SU-DHL-6 (cell line): ENCODE measurements around the gene KCND3.

Experiments used
- EZH2phosphoT487 ChIP-seq: fragments of 200-600 bp; sonication (generic), shearing (Covaris generic); conservative IDR thresholded peaks from 2 replicates; pipeline ENCODE4 v1.6.1; 2018; ENCODE audit warnings: mild to moderate bottlenecking, antibody characterized with exemption, low read length, moderate library complexity, mixed read lengths
- TF ChIP-seq, protein P1 (sequence below): fragments of 200-600 bp; sonication (generic); IDR thresholded peaks from one replicate; pipeline ENCODE4 v1.5.1; 2017; ENCODE audit warnings: antibody characterized with exemption, mild to moderate bottlenecking, low read length, moderate library complexity; ENCODE audit not compliant: insufficient read depth, poor library complexity, severe bottlenecking

GRCh38 chr1:111955755-111956154 lies 33.7 kb downstream of the KCND3 start:
- TF ChIP-seq, protein P1, sequence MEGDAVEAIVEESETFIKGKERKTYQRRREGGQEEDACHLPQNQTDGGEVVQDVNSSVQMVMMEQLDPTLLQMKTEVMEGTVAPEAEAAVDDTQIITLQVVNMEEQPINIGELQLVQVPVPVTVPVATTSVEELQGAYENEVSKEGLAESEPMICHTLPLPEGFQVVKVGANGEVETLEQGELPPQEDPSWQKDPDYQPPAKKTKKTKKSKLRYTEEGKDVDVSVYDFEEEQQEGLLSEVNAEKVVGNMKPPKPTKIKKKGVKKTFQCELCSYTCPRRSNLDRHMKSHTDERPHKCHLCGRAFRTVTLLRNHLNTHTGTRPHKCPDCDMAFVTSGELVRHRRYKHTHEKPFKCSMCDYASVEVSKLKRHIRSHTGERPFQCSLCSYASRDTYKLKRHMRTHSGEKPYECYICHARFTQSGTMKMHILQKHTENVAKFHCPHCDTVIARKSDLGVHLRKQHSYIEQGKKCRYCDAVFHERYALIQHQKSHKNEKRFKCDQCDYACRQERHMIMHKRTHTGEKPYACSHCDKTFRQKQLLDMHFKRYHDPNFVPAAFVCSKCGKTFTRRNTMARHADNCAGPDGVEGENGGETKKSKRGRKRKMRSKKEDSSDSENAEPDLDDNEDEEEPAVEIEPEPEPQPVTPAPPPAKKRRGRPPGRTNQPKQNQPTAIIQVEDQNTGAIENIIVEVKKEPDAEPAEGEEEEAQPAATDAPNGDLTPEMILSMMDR = no peak
- TF ChIP-seq EZH2phosphoT487 = no peak
